NOMO-1 (cell line): Measurements from ENCODE around the gene FAM117B.

Source experiments
- DNase-seq, 2 experiments: peaks; one replicate each; lab custom pipeline; 2025; ENCODE audit not compliant: unreplicated experiment in 2 of 2; lab: John Stamatoyannopoulos, UW

The FAM117B gene

DNA sequence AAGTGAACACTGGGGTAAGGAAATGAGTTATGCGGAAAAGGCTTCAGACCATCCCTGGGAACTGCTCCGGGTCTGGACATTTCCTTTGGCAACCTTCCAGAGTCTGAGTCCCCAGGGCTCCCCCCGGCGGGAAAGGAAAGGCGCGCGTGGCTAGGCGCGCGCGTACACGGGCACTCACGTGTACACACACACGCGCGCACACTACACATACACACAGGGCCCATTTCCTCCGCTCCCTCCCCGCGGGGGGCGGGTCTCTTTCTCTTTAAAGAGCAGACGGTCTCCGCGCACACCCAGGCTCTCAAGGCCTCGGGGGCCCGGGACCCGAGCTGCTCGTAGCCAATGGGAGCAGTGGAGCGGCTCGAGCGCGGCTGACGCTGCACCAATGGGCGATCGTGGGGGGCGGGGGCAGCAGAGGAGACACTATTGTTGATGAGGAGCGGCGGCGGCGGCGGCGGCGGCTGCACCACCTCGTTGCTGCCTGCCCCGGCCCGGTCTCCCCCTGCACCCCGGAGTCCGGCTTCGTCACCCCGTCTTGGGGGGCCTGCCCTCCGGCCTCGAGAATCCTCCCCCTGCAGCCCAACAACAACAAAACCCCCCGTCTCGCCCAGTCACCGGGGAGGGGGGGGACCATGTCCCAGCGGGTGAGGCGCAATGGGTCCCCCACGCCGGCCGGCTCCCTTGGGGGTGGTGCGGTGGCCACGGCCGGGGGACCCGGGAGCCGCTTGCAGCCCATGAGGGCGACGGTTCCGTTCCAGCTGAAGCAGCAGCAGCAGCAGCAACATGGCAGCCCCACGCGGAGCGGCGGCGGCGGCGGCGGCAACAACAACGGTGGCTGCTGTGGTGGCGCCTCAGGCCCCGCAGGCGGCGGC lies at the start of gene FAM117B:
TSS of gene FAM117B (plus strand) at position 414 of the 872 bp plus-strand sequence. CDS start at position 633, 219 bp downstream.
- peak; percentile 96 to 97 for DNase-seq

DNA sequence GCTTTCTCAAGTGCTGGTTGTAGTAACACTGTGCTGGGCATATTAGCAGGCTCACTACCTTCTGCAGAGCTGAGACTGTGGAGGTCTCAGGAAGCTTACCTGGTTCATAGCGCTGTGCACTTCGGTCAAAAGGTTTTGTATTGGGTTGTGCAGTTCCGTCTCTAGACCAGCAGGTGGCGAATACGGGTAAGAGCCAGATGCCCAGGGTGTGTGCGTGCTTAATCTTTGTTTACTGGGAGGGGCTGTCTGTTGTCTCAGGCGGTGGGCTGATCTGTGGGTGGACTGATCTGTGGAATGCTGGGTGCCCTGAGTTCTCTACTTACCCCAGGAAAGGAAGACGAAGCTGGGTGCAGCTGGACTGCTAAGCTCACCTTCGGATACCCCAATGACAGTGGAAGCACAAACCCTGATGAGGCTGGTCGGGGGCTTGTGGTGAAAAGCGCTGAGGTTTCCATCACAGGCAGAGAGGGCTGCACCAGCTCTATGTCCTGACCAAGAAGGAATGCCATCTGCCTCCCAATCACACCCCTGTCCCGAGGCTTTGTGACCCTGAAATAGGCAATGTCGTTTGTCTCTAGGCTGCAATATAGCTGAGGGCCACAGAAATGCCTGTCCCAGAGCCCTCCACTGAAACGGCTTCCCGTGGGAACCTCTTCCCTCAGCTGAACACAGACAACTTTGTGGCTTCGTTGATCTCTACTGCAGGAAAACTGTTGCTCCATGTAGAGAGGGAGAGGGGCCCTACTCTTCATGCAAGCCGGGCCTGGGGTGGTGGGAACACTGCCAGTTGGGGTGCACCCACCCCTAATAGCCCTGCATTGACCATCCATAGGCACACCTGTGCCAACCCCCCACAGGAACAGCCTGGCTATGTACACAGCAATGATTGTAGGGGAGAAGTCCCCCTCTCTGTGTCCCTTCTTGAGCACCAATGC lies 45.9 kb upstream of the FAM117B start:
- peak; percentile 64 to 83 for DNase-seq

DNA sequence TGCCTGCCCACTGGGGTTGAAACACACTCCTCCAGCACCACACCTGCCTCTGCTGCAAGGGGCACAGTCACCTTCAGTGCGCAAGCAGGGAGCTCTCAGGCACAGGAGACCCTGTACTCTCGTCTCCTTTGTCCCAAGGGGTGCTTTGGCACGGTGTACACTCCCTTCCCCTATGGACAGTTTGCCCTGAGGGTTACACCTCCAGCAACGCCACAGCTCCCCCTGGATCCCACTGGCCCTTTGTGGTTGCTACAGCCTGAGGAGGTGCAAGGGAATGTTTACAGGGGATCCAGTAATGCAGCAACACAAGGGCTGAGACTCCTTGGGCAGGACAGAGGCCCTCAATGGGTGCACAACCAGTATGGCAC lies 45.2 kb upstream of the FAM117B start:
- no peak for DNase-seq

GRCh38 chr2:202592566-202592965 lies 42.2 kb upstream of the FAM117B start:
- no peak for DNase-seq

DNA sequence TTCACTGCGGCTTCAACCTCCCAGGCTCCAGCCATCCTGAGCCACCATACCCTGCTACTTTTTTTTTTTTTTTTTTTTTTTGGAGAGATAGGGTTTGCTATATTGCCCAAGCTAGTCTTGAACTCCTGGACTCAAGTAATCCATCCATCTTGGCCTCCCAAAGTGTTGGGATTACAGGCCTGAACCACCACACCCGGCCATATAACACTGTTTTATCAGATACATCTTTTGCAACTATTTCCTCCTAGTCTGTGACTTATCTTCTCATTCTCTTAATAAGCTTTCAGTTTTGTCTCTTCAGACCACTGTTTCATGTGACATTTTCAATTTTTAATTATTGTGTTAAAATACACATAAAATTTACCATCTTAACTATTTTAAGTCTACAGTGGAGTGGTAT lies 35.7 kb upstream of the FAM117B start:
- no peak for DNase-seq

GRCh38 chr2:202599911-202600310 lies 34.9 kb upstream of the FAM117B start:
- DNase-seq = no peak

GRCh38 chr2:202604699-202605098 lies 30.1 kb upstream of the FAM117B start:
- no peak for DNase-seq

- DNase-seq = no peak
Observed at GRCh38 chr2:202605174-202605573, 29.6 kb upstream of the FAM117B start.

- peak; percentile 48 to 80 for DNase-seq
Observed at GRCh38 chr2:202608142-202608852, 26.5 kb upstream of the FAM117B start.

- peak; percentile 37 to 91 for DNase-seq
Observed at GRCh38 chr2:202609381-202610145, 25.2 kb upstream of the FAM117B start.

GRCh38 chr2:202610380-202610779 lies 24.4 kb upstream of the FAM117B start:
- DNase-seq = no peak

DNA sequence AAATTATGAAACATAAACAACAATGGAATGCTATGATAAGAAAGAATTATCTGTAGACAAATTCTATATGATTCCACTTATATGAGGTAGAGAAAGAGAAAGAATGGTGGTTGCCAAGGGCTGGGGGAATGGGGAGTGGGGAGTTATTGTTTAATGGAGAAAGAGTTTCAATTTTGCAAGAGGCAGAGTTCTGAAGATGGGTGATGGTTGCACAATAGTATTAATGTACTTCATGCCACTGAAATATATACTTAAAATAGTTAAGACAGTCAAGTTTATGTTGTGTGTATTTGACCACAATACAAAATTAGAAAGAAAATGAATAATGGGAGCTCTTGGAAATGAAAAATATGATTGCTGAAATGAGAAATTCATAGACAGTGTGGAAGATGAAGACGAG lies 22.6 kb upstream of the FAM117B start:
- peak in 1 of 2 experiments; percentile 15 for DNase-seq

DNA sequence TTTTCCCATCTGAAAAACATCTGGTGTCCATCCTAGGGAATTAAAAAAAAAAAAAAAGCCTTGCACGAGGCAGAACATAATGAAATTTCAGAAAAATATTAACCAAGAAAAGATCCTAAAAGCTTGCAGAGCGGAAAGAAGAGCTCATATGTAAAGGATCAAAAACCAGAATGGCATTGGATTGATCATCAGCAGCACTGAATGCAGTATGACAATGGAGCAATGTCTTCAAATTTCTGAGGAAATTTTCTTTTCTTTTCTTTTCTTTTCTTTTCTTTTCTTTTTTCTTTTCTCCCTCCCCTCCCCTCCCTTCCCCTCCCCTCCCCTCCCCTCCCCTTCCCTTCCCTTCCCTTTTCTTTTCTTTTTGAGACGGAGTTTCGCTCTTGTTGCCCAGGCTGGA lies 21.3 kb upstream of the FAM117B start:
- no peak for DNase-seq

GRCh38 chr2:202624133-202624532 lies 10.6 kb upstream of the FAM117B start:
- peak; percentile 25 to 63 for DNase-seq

- DNase-seq = no peak
Observed at GRCh38 chr2:202627042-202627441, 7.7 kb upstream of the FAM117B start.

- no peak for DNase-seq
Observed at GRCh38 chr2:202628646-202629198, 6.0 kb upstream of the FAM117B start.

DNA sequence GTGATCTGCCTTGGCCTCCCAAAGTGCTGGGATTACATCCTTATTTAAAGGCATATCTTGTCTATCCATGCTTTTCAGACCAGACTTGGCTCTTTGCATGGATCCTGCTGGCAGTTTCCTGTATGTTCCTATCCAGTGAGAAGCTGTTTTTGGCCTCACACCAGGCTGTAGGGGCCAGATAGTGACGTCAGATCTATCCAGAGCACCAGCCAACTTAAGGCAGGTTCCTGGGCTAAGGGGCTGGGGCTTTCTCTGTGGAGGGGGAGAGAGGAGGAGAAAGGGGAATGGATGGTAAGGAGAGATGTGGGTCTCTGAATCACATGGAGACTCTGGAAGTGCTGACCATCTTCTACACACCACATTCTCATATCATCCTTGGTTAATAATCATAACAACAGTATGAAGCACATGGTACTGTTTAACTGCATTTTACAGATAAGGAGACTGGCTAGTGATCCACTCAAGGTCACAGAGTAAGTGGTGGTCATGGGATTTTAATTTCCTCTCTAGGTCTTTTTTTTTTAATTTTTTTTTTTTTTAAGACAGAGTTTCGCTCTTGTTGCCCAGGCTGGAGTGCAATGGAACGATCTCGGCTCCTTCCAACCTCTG lies 2.0 kb upstream of the FAM117B start:
- DNase-seq = no peak

GRCh38 chr2:202633470-202633869 lies 1.3 kb upstream of the FAM117B start:
- no peak for DNase-seq

GRCh38 chr2:202635428-202636212 lies 851 bp downstream of the FAM117B start:
- peak; percentile 75 to 77 for DNase-seq
